Mucosa of stomach (tissue), 1 donor: ENCODE data around the gene UNC5B.

Source experiments
- H3K27me3 ChIP-seq: one replicate; pipeline ENCODE4 v1.7.0; 2013; ENCODE audit warnings: mild to moderate bottlenecking, low read length; ENCODE audit not compliant: control insufficient read depth, insufficient read depth
- H3K36me3 ChIP-seq: one replicate; pipeline ENCODE4 v1.7.0; 2013; ENCODE audit warnings: low read length; ENCODE audit not compliant: control insufficient read depth, insufficient read depth
- H3K4me1 ChIP-seq: one replicate; pipeline ENCODE4 v1.7.0; 2013; ENCODE audit warnings: mild to moderate bottlenecking, low read length; ENCODE audit not compliant: control insufficient read depth, insufficient read depth
- H3K4me3 ChIP-seq: one replicate; pipeline ENCODE4 v1.7.0; 2013; ENCODE audit warnings: low read length
- H3K9ac ChIP-seq: one replicate; pipeline ENCODE4 v1.7.0; 2013; ENCODE audit warnings: mild to moderate bottlenecking, low read length, moderate library complexity
- H3K9me3 ChIP-seq: one replicate; pipeline ENCODE4 v1.7.0; 2013; ENCODE audit warnings: mild to moderate bottlenecking, low read length, moderate library complexity; ENCODE audit not compliant: control insufficient read depth
- donor health status: Pancreatic carcinoma.

Gene UNC5B

GRCh38 chr10:71237843-71238623, 25.7 kb downstream of the UNC5B start:
- H3K4me3 ChIP-seq = no peak overlapping the region
- H3K9ac ChIP-seq = no peak overlapping the region
- peaks cover 47% of the 10 kb centered on the region for H3K4me1 ChIP-seq
- no peaks in the 10 kb centered on the region for H3K36me3 ChIP-seq
- no peaks in the 10 kb centered on the region for H3K9me3 ChIP-seq
- H3K27me3 ChIP-seq = no peaks in the 10 kb centered on the region

GRCh38 chr10:71238626-71239025, 26.3 kb downstream of the UNC5B start:
- Histone ChIP-seq H3K9ac (no peak overlapping the region), H3K4me3 (no peak overlapping the region), H3K4me1 (peaks cover 47% of the 10 kb centered on the region), H3K36me3 (no peaks in the 10 kb centered on the region), H3K27me3 (no peaks in the 10 kb centered on the region), H3K9me3 (no peaks in the 10 kb centered on the region)

- Histone ChIP-seq H3K4me1 (peaks cover 47% of the 10 kb centered on the region), H3K9me3 (no peaks in the 10 kb centered on the region), H3K9ac (no peak overlapping the region)
Observed at GRCh38 chr10:71239131-71239915, 27.0 kb downstream of the UNC5B start.

DNA sequence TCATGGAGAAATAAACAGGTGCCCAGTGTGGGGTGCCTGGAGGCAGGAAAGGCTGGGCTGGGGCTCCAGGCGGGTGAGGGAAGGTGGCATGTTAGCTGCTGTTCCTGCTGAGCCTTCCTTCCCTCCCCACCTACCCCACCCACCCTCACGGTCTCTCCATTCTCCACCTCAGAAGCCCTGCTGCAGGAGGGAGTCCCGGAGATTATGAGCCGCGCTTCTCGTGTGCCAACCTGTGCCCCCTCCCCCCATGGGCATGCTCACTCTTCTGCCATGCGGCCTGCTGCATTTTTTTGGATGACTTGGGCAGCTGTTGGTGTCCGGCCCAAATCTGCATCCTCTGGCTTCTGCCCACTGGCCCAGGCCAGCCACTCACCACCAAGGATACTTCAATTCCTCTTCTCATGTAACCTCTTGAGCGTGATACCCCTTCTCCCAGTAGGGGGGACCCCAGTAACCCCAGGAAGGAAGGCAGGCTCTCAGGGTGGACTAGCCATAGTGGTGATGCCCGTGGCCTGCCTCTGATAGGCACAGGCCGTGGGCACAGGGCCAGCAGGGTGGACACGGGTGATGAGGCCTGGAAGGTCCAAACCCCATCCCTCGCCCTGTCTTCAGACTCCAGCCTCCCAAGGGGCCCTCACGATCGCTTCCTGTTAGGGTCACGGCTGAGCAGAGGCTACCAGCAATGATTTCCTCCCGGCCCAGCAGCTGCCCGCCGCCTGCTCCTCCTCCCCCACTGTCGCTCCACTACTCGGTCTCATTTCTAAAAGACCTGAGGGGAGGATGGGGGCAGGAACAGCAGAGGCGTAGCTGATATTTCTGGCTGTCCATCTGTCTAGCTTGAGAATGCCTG, 27.8 kb downstream of the UNC5B start:
- H3K9ac ChIP-seq = no peak overlapping the region
- H3K9me3 ChIP-seq = no peaks in the 10 kb centered on the region
- no peaks in the 10 kb centered on the region for H3K27me3 ChIP-seq
- no peaks in the 10 kb centered on the region for H3K36me3 ChIP-seq
- H3K4me1 ChIP-seq = peaks cover 47% of the 10 kb centered on the region
- H3K4me3 ChIP-seq = no peak overlapping the region

More at GRCh38 chr10:71239131-71239915, 27.0 kb downstream of the UNC5B start:
- H3K36me3 ChIP-seq = no peaks in the 10 kb centered on the region
- no peaks in the 10 kb centered on the region for H3K27me3 ChIP-seq
- H3K4me3 ChIP-seq = no peak overlapping the region

GRCh38 chr10:71241114-71241829, 28.9 kb downstream of the UNC5B start:
- H3K4me3 ChIP-seq = no peak overlapping the region
- H3K9me3 ChIP-seq = no peaks in the 10 kb centered on the region
- H3K27me3 ChIP-seq = no peaks in the 10 kb centered on the region
- peaks cover 48% of the 10 kb centered on the region for H3K4me1 ChIP-seq
- no peak overlapping the region for H3K9ac ChIP-seq
- no peaks in the 10 kb centered on the region for H3K36me3 ChIP-seq

DNA sequence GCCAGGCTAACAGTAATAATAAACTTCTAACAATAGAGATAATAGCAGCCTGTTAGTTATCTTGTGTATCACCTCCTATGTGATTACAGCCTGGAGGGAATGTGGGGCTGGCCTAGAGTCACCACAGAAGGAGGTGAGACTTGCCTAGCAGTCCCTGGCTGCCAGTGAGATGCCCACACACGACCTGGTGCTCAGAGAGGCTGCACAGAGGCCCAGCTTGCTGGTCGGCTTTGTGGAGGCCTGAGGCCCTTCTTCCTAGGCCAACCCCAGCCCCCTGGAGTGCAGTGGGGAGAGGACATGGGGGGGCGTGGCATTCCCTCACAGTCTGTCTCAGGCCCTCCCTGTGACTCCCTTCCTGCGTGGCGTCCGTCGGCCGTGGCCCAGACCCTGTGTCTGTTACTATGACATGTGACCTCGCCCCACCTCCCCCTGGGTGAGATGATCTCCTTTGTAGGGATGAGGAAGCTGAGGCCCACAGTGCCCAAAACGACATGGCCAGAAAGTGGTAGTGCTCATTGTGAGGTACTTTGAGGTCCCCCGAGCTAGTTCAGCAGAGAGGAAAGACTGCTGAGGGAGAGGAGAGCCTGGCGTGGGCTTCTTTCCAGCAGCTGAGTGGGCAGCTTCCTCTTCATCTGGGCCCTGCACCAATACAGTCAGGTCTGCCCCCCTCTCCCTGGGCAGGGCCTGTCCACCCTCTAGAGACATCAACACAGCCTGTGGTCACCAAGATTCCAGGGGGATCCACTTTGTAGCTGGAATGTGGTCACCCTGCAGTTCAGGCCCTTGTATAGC, 29.7 kb downstream of the UNC5B start:
- Histone ChIP-seq H3K4me3 (no peak overlapping the region), H3K27me3 (no peaks in the 10 kb centered on the region), H3K9me3 (no peaks in the 10 kb centered on the region), H3K4me1 (peaks cover 55% of the 10 kb centered on the region), H3K9ac (no peak overlapping the region), H3K36me3 (no peaks in the 10 kb centered on the region)

DNA sequence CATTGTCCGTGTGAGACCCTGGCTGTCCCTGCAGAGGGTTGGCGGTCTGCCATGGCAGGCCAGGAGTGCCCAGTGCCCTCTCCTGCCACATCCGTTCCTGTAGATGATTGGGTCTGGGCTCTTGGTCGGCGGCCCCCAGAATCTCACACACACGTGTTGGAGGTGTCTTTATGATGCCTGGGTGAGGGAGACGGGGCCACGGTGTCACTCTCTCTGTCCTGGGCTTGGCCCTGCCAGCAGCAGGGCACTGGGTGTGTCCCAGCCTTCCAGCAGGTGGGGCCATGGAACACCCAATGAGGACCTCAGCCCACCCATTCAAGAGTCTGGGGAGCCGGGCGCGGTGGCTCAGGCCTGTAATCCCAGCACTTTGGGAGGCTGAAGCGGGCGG, 30.2 kb downstream of the UNC5B start:
- no peak overlapping the region for H3K4me3 ChIP-seq
- no peaks in the 10 kb centered on the region for H3K27me3 ChIP-seq
- H3K36me3 ChIP-seq = no peaks in the 10 kb centered on the region
- peaks cover 61% of the 10 kb centered on the region for H3K4me1 ChIP-seq
- no peak overlapping the region for H3K9ac ChIP-seq
- H3K9me3 ChIP-seq = no peaks in the 10 kb centered on the region

DNA sequence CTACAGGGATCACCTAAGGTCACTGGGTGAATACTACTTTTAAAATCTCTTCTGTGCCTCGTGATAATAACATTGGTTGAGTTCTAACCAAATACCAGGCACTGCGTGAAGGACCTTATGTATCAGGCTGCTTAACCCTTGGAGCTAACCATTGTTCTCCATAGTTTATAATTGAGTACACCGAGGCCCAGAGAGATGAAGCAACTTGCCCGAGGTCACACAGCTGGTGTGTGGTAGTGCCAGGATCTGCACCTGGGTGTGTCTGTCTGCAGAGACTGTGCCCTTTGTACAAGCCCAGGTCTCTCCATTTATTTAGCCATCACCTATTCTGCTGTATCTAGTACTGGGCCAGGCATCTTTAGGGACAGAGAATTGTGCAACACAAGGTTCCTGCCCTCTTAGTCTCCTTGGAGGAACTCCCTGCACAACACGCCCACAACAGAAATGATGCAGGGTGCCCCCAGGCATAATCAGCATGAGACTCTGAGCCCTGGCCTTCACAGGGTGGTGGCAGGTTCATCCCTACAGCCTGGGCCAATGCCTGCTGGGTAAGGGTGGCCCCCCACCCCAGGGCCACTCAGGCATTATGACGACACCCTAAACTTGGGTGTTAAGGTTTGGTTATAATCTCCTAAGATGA, 31.5 kb downstream of the UNC5B start:
- Histone ChIP-seq H3K36me3 (no peaks in the 10 kb centered on the region), H3K4me1 (peaks cover 73% of the 10 kb centered on the region), H3K9ac (no peak overlapping the region), H3K4me3 (no peak overlapping the region), H3K27me3 (no peaks in the 10 kb centered on the region), H3K9me3 (no peaks in the 10 kb centered on the region)

DNA sequence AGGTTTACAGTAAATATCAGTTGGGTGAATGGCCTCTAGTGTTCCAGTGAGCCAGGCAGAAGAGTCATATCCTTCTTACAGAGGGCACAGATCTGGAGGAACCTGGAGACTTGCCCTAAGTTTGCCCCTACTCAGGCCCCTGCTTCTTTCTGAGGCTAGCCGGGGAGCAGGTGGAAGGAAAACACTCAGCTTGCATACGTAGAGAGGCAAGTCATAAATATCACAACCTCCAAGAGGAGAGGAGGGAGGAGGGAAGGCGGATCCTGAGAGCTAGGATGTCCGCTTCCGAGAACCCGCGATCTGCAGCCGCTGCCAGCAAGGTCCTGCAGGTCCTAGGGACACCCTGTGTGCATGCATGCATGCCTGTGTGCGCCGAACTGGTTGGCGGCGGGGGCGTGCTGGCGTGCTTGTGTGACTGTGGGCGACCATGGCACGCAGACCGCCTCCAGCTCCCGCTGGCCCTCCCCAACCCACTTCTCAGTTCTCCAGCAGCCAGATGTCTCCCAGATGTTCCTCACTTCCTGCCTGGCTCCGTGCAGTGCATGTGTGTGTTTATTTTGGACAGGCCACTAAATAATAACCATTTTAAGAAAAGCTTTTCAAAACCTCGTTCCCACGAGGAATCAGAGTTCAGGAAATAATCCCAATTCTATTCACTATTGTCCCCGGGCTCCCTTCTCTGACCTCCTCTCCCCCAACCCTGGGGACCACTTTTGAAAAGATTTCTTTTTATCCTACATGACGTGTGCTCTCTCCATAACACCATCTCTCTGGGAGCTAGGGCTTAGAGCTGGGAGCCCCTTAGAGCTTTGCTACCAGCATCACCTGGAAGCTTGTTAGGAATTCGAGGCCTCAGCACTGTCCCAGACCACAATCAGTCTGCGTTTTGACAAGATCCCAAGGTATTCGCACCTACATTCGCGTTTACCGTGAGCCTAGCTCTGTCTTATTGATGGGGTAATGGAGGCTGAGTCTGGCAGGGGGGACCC, 32.4 kb downstream of the UNC5B start:
- Histone ChIP-seq H3K36me3 (no peaks in the 10 kb centered on the region), H3K27me3 (no peaks in the 10 kb centered on the region), H3K9ac (peak overlapping the region; percentile 5), H3K4me3 (no peak overlapping the region), H3K4me1 (peaks cover 82% of the 10 kb centered on the region), H3K9me3 (no peaks in the 10 kb centered on the region)
